ENCODE data around the gene SLC13A1. TPM values are rescaled to one million over a fixed set of nuclear protein-coding genes. Genes with fewer than 3 reads are reported as not detected.

Gene SLC13A1
- total RNA-seq, 1 experiment from 2014 or later = 0.04 TPM

DNA sequence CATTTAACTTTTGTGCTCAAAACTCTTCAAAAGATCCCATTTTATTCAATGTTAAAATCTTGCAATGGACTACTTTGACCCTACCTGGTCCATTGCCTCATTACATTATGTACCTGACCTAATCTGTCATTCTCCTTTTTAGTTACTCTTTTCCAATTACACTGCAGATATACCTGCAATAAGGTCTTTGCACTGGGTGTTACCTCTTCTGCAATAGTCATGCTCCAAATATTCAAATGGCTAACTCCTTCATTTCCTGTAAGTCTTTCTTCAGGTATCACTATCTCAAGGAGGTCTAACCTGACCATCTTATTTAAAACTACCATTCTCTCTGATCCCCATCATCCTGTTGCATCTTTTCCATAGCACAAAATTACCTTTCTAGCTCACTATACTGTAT, 22.3 kb downstream of the SLC13A1 start:
- Mint-ChIP-seq H3K4me3 (no peak overlapping the region), H3K27ac (no peak overlapping the region), H3K4me1 (no peaks in the 10 kb centered on the region), H3K36me3 (no peaks in the 10 kb centered on the region), H3K27me3 (ENCODE audit: low read depth) (no peaks in the 10 kb centered on the region; the same call in 1 of the 2 replicates), H3K9me3 (no peaks in the 10 kb centered on the region)
- DNase-seq (ENCODE audit: low spot score) (no peak), ATAC-seq (no peak)
- ChIA-PET POLR2A (no interaction called here), CTCF (no interaction called here)
- TF ChIP-seq NFATC4 (CRISPR knock-in tag; IDR thresholded peaks at IDR 0.05) = no peak
- TF ChIP-seq, protein P1, sequence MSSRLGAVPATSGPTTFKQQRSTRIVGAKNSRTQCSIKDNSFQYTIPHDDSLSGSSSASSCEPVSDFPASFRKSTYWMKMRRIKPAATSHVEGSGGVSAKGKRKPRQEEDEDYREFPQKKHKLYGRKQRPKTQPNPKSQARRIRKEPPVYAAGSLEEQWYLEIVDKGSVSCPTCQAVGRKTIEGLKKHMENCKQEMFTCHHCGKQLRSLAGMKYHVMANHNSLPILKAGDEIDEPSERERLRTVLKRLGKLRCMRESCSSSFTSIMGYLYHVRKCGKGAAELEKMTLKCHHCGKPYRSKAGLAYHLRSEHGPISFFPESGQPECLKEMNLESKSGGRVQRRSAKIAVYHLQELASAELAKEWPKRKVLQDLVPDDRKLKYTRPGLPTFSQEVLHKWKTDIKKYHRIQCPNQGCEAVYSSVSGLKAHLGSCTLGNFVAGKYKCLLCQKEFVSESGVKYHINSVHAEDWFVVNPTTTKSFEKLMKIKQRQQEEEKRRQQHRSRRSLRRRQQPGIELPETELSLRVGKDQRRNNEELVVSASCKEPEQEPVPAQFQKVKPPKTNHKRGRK (CRISPR knock-in tag; IDR thresholded peaks at IDR 0.05; ENCODE audit: borderline replicate concordance) = no peak
- TF ChIP-seq, protein P2, sequence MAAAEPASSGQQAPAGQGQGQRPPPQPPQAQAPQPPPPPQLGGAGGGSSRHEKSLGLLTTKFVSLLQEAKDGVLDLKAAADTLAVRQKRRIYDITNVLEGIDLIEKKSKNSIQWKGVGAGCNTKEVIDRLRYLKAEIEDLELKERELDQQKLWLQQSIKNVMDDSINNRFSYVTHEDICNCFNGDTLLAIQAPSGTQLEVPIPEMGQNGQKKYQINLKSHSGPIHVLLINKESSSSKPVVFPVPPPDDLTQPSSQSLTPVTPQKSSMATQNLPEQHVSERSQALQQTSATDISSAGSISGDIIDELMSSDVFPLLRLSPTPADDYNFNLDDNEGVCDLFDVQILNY (CRISPR knock-in tag; IDR thresholded peaks at IDR 0.05) = no peak

DNA sequence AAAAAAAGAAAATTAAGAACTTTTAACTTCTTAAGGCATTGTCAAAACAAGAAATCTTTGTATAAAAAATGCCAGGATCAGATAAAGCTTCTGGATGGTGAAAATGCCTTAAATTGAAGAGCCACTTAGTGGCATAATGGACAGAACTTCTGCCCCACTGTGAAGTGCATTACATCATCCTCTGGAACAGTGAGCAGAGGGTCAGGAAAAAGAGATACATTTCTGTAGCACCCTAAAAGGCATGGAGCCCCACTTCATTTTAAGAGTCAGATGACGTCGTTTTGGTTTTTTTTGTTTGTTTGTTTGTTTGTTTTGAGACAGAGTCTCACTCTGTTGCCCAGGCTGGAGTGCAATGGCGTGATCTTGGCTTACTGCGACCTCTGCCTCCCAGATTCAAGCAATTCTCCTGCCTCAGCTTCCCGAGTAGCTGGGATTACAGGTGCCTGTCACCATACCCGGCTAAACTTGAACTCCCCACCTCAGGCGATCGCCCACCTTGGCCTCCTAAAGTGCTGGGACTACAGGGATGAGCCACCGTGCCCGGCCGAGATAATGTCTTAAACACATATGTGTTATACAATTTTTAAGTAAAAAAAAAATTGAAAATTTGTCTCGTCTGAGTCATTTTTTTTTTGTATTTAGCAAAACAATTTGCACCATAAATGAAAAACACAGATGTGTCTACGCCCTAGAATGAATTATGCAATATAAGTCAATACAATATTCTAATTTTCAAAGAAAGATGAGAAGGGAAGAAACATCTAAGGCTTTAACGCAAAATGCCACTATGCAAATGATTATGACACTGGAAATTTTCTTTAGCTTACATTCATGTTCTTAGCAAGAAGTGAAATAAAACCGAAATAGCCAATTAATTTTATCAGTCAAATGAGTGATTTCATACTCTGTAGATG, 29.2 kb downstream of the SLC13A1 start:
- no peak for DNase-seq (ENCODE audit: low spot score)
- no peak for TF ChIP-seq ZNF396 (CRISPR knock-in tag; IDR thresholded peaks at IDR 0.05; ENCODE audit: borderline replicate concordance)
- no peak for TF ChIP-seq GABPB1 (CRISPR knock-in tag; IDR thresholded peaks at IDR 0.05)
- TF ChIP-seq ZBTB21 (CRISPR knock-in tag; IDR thresholded peaks at IDR 0.05; ENCODE audit: borderline replicate concordance) = no peak
- TF ChIP-seq OVOL2 (CRISPR knock-in tag; IDR thresholded peaks at IDR 0.05; ENCODE audit: borderline replicate concordance) = no peak
- ATAC-seq = no peak
- ChIA-PET POLR2A (no interaction called here), CTCF (no interaction called here)
- no peaks in the 10 kb centered on the region for H3K27me3 Mint-ChIP-seq (ENCODE audit: low read depth)
- no peaks in the 10 kb centered on the region for H3K4me1 Mint-ChIP-seq
- H3K4me3 Mint-ChIP-seq = no peak overlapping the region
- no peaks in the 10 kb centered on the region for H3K9me3 Mint-ChIP-seq
- no peak overlapping the region for H3K27ac Mint-ChIP-seq
- H3K36me3 Mint-ChIP-seq = no peaks in the 10 kb centered on the region

DNA sequence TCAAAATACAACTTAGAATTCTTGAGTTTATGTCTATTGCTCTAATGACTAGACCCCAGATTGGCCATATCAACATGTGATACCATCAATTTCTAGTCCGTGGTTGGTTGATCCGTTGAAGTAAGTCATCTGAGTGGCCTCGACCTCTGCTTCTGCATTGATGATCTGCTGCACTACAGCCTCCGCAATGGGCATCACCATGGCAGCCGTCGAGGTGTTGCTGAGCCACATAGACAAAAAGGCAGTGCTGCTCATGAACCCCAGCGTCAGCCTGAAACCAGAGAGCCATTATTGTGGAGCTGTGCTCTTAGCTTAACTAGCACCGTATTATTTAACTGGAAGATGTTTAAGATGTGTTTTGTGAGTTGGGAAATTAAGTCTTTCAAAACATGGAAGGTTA, 30.7 kb downstream of the SLC13A1 start:
- ChIA-PET CTCF (no interaction called here), POLR2A (no interaction called here)
- DNase-seq (ENCODE audit: low spot score) (no peak), ATAC-seq (no peak)
- Mint-ChIP-seq H3K36me3 (no peaks in the 10 kb centered on the region), H3K9me3 (no peaks in the 10 kb centered on the region), H3K27me3 (ENCODE audit: low read depth) (no peaks in the 10 kb centered on the region), H3K4me1 (no peaks in the 10 kb centered on the region), H3K27ac (no peak overlapping the region), H3K4me3 (no peak overlapping the region)
- TF ChIP-seq JUN (CRISPR knock-in tag; IDR thresholded peaks at IDR 0.05) = no peak
- TF ChIP-seq SP1 (CRISPR knock-in tag; conservative IDR thresholded peaks at IDR 0.05) = no peak
- no peak for TF ChIP-seq MXD4 (CRISPR knock-in tag; IDR thresholded peaks at IDR 0.05; ENCODE audit: borderline replicate concordance)
- TF ChIP-seq, protein P3, sequence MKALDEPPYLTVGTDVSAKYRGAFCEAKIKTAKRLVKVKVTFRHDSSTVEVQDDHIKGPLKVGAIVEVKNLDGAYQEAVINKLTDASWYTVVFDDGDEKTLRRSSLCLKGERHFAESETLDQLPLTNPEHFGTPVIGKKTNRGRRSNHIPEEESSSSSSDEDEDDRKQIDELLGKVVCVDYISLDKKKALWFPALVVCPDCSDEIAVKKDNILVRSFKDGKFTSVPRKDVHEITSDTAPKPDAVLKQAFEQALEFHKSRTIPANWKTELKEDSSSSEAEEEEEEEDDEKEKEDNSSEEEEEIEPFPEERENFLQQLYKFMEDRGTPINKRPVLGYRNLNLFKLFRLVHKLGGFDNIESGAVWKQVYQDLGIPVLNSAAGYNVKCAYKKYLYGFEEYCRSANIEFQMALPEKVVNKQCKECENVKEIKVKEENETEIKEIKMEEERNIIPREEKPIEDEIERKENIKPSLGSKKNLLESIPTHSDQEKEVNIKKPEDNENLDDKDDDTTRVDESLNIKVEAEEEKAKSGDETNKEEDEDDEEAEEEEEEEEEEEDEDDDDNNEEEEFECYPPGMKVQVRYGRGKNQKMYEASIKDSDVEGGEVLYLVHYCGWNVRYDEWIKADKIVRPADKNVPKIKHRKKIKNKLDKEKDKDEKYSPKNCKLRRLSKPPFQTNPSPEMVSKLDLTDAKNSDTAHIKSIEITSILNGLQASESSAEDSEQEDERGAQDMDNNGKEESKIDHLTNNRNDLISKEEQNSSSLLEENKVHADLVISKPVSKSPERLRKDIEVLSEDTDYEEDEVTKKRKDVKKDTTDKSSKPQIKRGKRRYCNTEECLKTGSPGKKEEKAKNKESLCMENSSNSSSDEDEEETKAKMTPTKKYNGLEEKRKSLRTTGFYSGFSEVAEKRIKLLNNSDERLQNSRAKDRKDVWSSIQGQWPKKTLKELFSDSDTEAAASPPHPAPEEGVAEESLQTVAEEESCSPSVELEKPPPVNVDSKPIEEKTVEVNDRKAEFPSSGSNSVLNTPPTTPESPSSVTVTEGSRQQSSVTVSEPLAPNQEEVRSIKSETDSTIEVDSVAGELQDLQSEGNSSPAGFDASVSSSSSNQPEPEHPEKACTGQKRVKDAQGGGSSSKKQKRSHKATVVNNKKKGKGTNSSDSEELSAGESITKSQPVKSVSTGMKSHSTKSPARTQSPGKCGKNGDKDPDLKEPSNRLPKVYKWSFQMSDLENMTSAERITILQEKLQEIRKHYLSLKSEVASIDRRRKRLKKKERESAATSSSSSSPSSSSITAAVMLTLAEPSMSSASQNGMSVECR (CRISPR knock-in tag; IDR thresholded peaks at IDR 0.05; ENCODE audit: borderline replicate concordance) = no peak
- no peak for TF ChIP-seq TCF7 (CRISPR knock-in tag; IDR thresholded peaks at IDR 0.05; ENCODE audit: low read depth)
- TF ChIP-seq, protein P4, sequence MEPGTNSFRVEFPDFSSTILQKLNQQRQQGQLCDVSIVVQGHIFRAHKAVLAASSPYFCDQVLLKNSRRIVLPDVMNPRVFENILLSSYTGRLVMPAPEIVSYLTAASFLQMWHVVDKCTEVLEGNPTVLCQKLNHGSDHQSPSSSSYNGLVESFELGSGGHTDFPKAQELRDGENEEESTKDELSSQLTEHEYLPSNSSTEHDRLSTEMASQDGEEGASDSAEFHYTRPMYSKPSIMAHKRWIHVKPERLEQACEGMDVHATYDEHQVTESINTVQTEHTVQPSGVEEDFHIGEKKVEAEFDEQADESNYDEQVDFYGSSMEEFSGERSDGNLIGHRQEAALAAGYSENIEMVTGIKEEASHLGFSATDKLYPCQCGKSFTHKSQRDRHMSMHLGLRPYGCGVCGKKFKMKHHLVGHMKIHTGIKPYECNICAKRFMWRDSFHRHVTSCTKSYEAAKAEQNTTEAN (CRISPR knock-in tag; IDR thresholded peaks at IDR 0.05) = no peak
- no peak for TF ChIP-seq ZNF121 (CRISPR knock-in tag; IDR thresholded peaks at IDR 0.05)
- no peak for TF ChIP-seq TEAD1 (CRISPR knock-in tag; IDR thresholded peaks at IDR 0.05)
- TF ChIP-seq, protein P5, sequence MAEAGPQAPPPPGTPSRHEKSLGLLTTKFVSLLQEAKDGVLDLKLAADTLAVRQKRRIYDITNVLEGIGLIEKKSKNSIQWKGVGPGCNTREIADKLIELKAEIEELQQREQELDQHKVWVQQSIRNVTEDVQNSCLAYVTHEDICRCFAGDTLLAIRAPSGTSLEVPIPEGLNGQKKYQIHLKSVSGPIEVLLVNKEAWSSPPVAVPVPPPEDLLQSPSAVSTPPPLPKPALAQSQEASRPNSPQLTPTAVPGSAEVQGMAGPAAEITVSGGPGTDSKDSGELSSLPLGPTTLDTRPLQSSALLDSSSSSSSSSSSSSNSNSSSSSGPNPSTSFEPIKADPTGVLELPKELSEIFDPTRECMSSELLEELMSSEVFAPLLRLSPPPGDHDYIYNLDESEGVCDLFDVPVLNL (CRISPR knock-in tag; IDR thresholded peaks at IDR 0.05; ENCODE audit: borderline replicate concordance, low read depth) = no peak
- TF ChIP-seq, protein P1 (CRISPR knock-in tag; IDR thresholded peaks at IDR 0.05; ENCODE audit: borderline replicate concordance) = no peak
